NCI-H1417 treated with DMSO at 0.1 percent for 48 hours (cell line): ENCODE data around the gene TSKU.

Experiments used
- DNase-seq: peaks from one replicate; lab custom pipeline; 2025; lab: John Stamatoyannopoulos, UW

TSKU gene

GRCh38 chr11:76783294-76783895 lies at the start of gene TSKU:
TSKU (plus strand) TSS chr11:76783356; CDS start chr11:76795617, 12,261 bp downstream.
- DNase-seq = no peak

DNA sequence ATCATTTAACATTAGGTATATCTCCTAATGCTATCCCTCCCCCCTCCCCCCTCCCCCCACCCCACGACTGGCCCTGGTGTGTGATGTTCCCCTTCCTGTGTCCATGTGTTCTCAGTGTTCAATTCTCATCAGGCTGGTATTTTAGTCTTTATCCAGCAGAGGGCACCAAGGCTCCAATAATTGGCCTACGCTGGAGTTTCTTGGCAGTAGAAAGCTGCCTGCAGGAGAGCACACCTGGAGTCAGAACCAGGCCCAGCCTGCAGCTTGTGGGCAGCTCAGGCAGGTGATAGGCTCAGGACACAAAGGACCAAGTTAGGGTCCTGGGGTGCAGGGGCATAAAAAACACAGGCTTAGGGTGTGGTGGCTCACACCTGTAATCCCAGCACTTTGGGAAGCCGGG lies 49.2 kb upstream of the TSKU start:
- peak; percentile 23 for DNase-seq

- DNase-seq = no peak
Observed at GRCh38 chr11:76734456-76735420, 48.4 kb upstream of the TSKU start.

- no peak for DNase-seq
Observed at GRCh38 chr11:76735841-76736240, 47.3 kb upstream of the TSKU start.

DNA sequence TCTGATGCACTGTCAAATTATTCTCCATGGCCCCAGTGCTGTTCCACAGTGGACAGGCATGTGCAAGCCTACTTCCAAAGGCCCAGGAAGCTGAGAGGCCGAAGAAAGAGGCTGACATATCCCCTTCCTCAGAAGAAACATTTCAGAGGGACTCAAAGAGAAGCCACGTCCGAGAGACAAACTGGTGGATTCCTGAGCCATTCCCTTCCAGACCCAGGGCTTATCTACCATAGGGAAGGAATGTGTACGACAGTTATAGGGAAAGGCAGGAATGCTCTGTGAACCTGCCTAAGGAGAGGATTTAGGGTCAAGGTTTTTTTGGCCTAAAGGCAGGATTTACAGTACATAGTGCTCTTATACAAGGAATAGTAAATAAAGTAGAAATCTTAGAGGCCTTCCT lies 46.9 kb upstream of the TSKU start:
- DNase-seq = no peak

DNA sequence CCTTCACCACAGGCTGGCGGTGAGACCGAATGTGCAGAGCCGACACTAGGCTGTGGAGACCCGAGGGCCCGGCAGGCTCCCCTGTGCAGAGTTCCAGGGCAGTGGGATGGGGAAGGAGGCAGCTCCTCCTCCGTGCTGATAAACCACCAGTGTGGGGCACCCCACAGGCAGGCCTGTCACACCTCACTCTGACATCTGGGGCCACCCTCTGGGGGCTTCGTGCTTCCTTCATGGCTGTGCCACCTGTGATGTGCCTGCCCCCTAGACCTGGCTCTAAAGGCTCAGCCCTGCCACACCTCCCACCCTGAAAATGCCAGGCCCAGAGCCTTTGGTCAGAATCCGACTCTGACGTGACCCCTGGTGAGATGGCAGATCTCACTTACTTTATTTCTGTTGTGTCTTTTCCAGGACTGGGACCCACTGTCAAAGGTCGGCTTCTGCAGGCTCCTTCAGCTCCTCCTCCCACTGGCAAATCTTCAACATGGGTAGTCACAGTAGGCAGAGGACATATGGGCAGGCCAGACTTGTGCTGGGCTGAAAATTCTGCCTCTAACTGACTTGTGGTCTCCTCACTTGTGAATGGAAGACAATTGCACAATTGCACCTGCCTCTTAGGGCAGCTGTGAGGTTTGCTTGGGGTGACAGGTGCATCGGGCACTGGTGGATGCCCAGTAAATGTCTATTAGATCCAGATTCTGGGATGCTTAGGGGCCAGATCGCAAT lies 46.2 kb upstream of the TSKU start:
- DNase-seq = no peak

GRCh38 chr11:76738618-76739240 lies 44.4 kb upstream of the TSKU start:
- DNase-seq = no peak

DNA sequence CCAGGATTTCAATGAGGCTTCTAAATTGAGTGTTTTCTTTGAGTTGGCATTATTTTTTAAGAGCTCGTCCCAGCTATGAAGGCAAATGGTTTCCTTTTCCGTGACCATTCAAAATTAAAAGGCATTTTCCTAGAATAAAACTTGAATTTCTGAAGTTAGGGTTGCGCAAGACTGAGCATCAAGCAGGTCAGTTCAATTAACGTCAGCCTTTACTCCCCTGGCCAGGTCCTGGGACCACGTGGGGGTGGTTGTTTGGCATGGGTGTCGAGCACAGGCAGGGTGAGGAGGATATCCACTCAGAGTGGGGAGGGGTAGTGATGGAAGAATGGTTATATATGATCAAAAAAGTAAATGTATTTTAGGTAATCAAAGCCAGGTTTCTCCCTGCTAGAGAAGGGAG lies 43.4 kb upstream of the TSKU start:
- no peak for DNase-seq

- no peak for DNase-seq
Observed at GRCh38 chr11:76740772-76741171, 42.4 kb upstream of the TSKU start.

GRCh38 chr11:76742902-76743301 lies 40.3 kb upstream of the TSKU start:
- no peak for DNase-seq

DNA sequence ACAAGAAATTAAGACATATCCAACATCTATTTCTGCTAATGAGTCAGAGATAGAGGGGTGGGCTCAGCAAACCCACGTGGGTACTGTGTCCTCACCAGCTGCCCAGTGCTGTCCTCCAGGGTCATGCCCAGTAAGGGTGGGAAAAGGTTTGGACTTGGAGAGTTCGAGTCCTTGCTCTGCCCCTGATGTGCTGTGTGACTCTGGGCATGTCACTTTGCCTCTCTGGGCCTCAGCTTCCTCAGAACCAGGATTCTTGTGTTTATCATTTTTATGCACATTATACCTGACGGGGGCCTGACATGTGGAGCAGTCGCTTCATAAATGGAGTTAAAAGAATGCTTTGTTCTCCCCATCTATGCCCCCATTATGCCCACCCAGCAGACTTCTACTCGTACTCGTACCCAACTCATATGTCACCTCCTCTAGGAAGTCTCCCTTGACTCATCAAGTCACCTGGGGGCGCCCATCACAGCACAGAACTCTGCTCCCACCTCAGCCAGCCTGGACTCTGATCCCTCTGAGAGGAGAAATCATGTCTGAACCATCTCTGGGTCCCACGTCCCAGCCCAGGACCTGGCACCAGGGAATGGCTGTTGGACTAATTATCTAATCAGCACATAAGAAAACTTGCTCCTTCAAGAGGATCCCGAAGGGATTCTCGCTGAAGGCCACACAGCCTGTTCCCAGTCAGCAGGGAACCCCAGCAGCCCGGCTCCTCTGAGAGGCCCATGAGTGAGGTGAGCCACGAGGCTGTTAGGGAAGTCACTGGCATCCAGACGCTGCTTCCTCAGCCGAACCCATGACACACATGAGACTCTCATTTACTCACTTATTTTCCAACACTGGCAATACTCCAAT lies 38.7 kb upstream of the TSKU start:
- DNase-seq = no peak

DNA sequence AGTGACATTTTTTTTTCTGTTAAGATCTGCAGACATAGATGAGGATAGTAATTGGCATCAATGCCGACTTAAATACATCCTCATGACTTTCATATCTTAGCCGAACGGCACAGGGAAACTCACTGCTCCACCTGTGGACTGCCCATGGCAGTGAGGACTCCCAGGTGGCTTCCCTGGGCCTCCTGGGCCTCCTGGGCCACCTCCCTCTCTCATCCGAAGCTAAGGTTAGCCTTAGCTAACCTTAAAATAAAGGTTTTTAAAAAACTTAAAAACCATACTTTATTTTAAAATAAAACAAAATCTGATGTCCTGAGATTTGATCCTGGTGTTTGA lies 38.1 kb upstream of the TSKU start:
- no peak for DNase-seq

- no peak for DNase-seq
Observed at GRCh38 chr11:76745561-76746207, 37.5 kb upstream of the TSKU start.

DNA sequence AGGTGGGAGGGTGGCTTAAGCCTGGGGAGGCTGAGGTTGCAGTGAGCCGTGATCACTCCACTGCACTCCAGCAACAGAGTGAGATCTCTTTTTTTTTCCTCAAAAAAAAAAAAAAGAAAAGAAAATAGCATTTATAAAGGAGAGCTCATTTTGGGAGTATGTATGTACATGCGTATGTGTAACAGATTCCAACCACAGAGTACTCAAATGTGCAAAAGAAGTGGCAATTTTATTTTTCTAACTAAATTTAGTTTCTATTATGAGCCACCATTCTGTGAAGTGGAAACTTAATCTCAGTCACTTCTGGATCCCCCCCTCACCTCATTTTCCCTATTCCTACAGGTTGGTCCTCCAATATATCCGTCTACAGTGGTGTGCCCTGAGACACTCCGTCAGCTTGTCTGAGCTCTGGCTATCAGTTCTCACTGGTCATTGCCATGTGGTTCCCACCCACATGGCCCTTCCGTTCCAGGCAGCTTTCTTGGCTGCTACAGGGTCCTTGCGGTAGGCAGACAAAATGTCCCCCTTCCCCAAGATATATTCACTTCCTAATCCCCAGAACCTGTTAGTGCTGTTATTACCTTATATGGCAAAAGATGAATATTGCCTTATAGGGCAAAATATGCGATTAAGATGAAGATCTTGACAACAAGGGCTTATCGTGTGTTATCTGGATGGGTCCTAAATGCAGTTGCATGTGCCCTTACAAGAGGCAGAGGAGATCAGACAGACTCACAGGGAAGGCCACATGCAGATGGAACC lies 35.8 kb upstream of the TSKU start:
- no peak for DNase-seq

DNA sequence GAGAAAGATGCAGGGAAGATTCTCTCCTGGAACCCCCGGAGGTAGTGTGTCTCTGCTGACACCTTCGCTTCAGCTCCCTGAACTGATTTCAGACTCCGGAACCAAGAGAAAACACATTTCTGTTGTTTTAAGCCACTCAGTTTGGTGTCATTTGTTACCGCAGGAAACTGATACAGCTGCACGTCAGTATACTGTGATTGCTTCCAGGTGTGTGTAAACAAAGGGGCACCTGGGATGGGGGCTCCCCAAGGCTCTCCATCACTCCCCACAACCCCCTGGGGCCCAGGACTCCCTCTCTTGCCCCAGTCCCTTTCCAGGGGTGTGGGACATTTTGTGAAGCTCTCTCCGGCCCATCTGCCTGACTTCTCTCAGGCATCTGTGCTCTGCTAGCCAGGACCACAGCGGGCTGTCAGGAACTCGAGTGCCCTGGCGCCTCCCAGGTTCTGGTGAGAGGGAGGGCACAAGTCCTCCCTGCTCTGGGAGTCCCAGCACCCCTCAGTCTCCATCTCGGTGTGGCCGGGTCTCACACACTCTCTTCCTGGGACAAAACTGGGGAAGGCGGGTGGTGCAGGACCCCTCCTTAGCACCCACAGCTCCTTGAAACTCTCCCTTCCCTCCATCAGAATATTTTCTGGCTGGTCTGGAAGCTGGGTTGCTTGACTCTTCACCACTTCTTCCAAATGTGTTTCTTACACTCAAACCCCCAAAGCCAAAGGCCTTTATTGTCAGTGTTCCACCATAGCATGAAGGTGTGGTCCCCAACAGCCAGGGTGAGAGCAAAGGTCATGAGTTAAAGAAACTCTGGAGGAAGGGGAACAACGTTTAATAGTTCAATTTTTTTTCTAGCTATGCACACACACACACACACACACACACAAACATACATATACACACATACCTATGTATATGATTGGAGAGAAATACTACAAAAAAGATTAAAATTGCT lies 35.0 kb upstream of the TSKU start:
- DNase-seq = no peak

DNA sequence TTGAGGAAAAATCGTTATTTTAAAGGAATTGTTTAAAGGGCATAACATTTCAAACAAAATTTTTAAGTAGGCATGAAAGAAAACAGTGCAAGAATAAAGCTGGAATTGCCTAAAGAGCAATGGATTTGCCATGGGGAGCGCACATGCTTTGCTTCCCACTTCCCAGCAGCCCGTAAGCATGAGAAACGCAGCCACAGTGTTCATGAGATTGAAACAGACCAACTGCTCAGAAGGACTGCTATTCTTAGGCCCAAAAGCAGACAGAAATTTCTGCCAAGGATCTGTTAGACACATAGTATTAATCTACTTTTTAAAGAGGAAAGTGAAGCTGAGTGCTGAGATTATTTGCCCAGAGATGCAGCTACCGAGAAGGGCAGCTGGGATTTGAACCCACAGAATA lies 34.2 kb upstream of the TSKU start:
- no peak for DNase-seq

GRCh38 chr11:76750067-76750466 lies 33.1 kb upstream of the TSKU start:
- DNase-seq = no peak

- no peak for DNase-seq
Observed at GRCh38 chr11:76750746-76751145, 32.4 kb upstream of the TSKU start.
